ENCODE measurements around the gene RFC2. TPM values are rescaled to one million over a fixed set of nuclear protein-coding genes. Genes with fewer than 3 reads are reported as not detected.

The RFC2 gene
- total RNA-seq, 1 experiment from 2014 or later = 75.6 TPM

GRCh38 chr7:74233655-74234285, 20.4 kb downstream of the RFC2 start:
- no peaks in the 10 kb centered on the region for H3K9me2 ChIP-seq (ENCODE audit: insufficient read depth)
- DNase-seq (ENCODE audit: low read depth, low spot score) (no peak), ATAC-seq (no peak)
- ChIA-PET CTCF (no interaction called here), RAD21 (ENCODE audit: low non-redundant PET in 1 of 2, low total read pairs in 2 of 2, uncharacterized antibody in 2 of 2, unreplicated experiment in 2 of 2) (no interaction called here), POLR2A (interaction anchor here (0.7 kb wide), 1 partner anchor 254 kb away, joined by 3 read pairs; no protein-coding TSS in a partner anchor)
- no peaks in the 10 kb centered on the region for H3K9me3 ChIP-seq (ENCODE audit: control insufficient read depth in 1 of 2, insufficient read depth in 1 of 2, low read depth in 1 of 2, low read length in 2 of 2)
- BruUV-seq (replicated peaks) = no TSS peak
- no peak overlapping the region for H3K4me3 ChIP-seq (replicated peaks in 1 of 2; ENCODE audit: low read depth in 1 of 2, low read length in 2 of 2)
- no peaks in the 10 kb centered on the region for H3K4me1 ChIP-seq (ENCODE audit: control insufficient read depth in 1 of 2, insufficient read depth in 2 of 2, low read length in 2 of 2)
- H2AFZ ChIP-seq (ENCODE audit: low read depth, low read length, poor library complexity, severe bottlenecking) = no peak overlapping the region
- no peak overlapping the region for H3K27ac ChIP-seq (ENCODE audit: low read depth, low read length)
- no peaks in the 10 kb centered on the region for H3K79me2 ChIP-seq (ENCODE audit: insufficient read depth, low read length)
- TF ChIP-seq JUND (IDR thresholded peaks at IDR 0.05) (no peak), SP1 (IDR thresholded peaks at IDR 0.05; ENCODE audit: low read depth) (no peak), POLR2AphosphoS5 (IDR thresholded peaks at IDR 0.05; ENCODE audit: low read depth, low read length) (no peak), ZNF274 (IDR thresholded peaks at IDR 0.05; ENCODE audit: low read depth, low read length) (no peak), YY1 (IDR thresholded peaks at IDR 0.05; ENCODE audit: extremely low read depth, insufficient replicate concordance, low read depth, low read length) (no peak), FOSL1 (IDR thresholded peaks at IDR 0.05; ENCODE audit: low read depth) (no peak), SIN3A (IDR thresholded peaks at IDR 0.05; ENCODE audit: low read depth) (no peak), MAX (IDR thresholded peaks at IDR 0.05) (no peak), EZH2 (IDR thresholded peaks at IDR 0.05) (no peak), TCF7L2 (IDR thresholded peaks at IDR 0.05; ENCODE audit: borderline replicate concordance, extremely low read depth, insufficient read depth, insufficient read length) (no peak), ZFX (IDR thresholded peaks at IDR 0.05) (no peak), EZH2phosphoT487 (IDR thresholded peaks at IDR 0.05; ENCODE audit: borderline replicate concordance) (no peak), RAD21 (IDR thresholded peaks at IDR 0.05; ENCODE audit: low read depth) (no peak), CEBPB (IDR thresholded peaks at IDR 0.05; ENCODE audit: low read depth) (no peak), POLR2A (IDR thresholded peaks at IDR 0.05; ENCODE audit: borderline replicate concordance, extremely low read depth, insufficient read depth, insufficient read length) (no peak), ELF1 (IDR thresholded peaks at IDR 0.05; ENCODE audit: borderline replicate concordance, low read depth) (no peak), SRF (IDR thresholded peaks at IDR 0.05; ENCODE audit: low read depth) (no peak), EGR1 (IDR thresholded peaks at IDR 0.05; ENCODE audit: low read depth) (no peak), CBX3 (IDR thresholded peaks at IDR 0.05; ENCODE audit: low read depth) (no peak)
- TF ChIP-seq, protein P1, sequence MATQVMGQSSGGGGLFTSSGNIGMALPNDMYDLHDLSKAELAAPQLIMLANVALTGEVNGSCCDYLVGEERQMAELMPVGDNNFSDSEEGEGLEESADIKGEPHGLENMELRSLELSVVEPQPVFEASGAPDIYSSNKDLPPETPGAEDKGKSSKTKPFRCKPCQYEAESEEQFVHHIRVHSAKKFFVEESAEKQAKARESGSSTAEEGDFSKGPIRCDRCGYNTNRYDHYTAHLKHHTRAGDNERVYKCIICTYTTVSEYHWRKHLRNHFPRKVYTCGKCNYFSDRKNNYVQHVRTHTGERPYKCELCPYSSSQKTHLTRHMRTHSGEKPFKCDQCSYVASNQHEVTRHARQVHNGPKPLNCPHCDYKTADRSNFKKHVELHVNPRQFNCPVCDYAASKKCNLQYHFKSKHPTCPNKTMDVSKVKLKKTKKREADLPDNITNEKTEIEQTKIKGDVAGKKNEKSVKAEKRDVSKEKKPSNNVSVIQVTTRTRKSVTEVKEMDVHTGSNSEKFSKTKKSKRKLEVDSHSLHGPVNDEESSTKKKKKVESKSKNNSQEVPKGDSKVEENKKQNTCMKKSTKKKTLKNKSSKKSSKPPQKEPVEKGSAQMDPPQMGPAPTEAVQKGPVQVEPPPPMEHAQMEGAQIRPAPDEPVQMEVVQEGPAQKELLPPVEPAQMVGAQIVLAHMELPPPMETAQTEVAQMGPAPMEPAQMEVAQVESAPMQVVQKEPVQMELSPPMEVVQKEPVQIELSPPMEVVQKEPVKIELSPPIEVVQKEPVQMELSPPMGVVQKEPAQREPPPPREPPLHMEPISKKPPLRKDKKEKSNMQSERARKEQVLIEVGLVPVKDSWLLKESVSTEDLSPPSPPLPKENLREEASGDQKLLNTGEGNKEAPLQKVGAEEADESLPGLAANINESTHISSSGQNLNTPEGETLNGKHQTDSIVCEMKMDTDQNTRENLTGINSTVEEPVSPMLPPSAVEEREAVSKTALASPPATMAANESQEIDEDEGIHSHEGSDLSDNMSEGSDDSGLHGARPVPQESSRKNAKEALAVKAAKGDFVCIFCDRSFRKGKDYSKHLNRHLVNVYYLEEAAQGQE (IDR thresholded peaks at IDR 0.05; ENCODE audit: low read depth) = no peak
- no peaks in the 10 kb centered on the region for H3K27me3 ChIP-seq (ENCODE audit: insufficient read depth, low read length)
- no peak overlapping the region for H3K4me2 ChIP-seq (ENCODE audit: low read length)
- peaks cover 45 to 68% of the 10 kb centered on the region in 2 experiments for H3K36me3 ChIP-seq (ENCODE audit: control insufficient read depth in 1 of 2, insufficient read depth in 2 of 2, low read length in 2 of 2)
- intact Hi-C loops (cut with micrococcal nuclease) = no loop called here
- no peaks in the 10 kb centered on the region for H4K20me1 ChIP-seq (ENCODE audit: insufficient read depth)
- H3K9ac ChIP-seq (ENCODE audit: low read length) = no peak overlapping the region
